ENCODE data around the gene ZNHIT2.

DNA sequence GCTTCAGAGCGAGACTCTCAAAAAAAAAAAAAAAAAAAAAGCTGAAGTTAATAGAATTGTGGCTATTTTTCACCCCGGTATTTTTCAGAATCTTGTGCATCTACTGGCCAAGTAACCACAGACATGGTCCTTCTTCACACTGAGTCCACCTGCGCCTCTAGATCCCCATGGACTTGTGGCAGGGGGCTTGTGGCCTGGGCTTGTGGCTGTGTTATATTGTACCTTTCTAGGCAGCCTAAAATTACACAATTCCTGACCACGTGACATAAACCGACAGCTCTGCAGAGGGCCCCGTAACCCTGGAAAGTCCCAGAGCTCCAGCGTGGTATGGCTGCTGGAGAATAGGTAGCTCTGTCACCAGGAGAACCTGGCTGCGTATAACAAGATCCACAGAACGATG is 48.3 kb downstream of the ZNHIT2 start:
- TF ChIP-seq POLR2A (IDR thresholded peaks at IDR 0.05): no peak
- TF ChIP-seq, protein P1, sequence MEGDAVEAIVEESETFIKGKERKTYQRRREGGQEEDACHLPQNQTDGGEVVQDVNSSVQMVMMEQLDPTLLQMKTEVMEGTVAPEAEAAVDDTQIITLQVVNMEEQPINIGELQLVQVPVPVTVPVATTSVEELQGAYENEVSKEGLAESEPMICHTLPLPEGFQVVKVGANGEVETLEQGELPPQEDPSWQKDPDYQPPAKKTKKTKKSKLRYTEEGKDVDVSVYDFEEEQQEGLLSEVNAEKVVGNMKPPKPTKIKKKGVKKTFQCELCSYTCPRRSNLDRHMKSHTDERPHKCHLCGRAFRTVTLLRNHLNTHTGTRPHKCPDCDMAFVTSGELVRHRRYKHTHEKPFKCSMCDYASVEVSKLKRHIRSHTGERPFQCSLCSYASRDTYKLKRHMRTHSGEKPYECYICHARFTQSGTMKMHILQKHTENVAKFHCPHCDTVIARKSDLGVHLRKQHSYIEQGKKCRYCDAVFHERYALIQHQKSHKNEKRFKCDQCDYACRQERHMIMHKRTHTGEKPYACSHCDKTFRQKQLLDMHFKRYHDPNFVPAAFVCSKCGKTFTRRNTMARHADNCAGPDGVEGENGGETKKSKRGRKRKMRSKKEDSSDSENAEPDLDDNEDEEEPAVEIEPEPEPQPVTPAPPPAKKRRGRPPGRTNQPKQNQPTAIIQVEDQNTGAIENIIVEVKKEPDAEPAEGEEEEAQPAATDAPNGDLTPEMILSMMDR (IDR thresholded peaks at IDR 0.05): no peak
